HepG2 (cell line): ENCODE results near the gene PDSS2. TPM values are rescaled to one million over a fixed set of nuclear protein-coding genes. Genes with fewer than 3 reads are reported as not detected.

Experiments used
- AHR ChIP-seq: IDR thresholded peaks from 2 replicates; pipeline ENCODE4 v1.6.1; 2018; ENCODE audit warnings: missing genetic modification reagents, missing compliant biosample characterization
- ARID2 ChIP-seq: sonication (generic); formaldehyde crosslinking; IDR thresholded peaks from 2 replicates; pipeline ENCODE4 v1.8.1; 2022; ENCODE audit warnings: mild to moderate bottlenecking, missing genetic modification reagents, borderline replicate concordance
- CHD4 ChIP-seq: fragments of 200-600 bp; sonication (generic); IDR thresholded peaks from 2 replicates; pipeline ENCODE4 v1.7.0; 2017; ENCODE audit warnings: mild to moderate bottlenecking, low read length, borderline replicate concordance
- ETS1 ChIP-seq: sonication (generic); formaldehyde crosslinking; IDR thresholded peaks from 2 replicates; pipeline ENCODE4 v1.4.0; 2020; ENCODE audit warnings: missing genetic modification reagents
- HMGXB4 ChIP-seq, 2 experiments: sonication (generic) in 1 of 2; formaldehyde crosslinking in 1 of 2; IDR thresholded peaks; 2 replicates each; pipeline versions ENCODE4 v1.4.0 to v1.6.1; 2018 to 2020; ENCODE audit warnings: missing genetic modification reagents in 2 of 2, borderline replicate concordance in 1 of 2, low read depth in 1 of 2, mild to moderate bottlenecking in 1 of 2, missing biosample characterization in 1 of 2
- IKZF4 ChIP-seq: sonication (generic); formaldehyde crosslinking; IDR thresholded peaks from 2 replicates; pipeline ENCODE4 v1.5.1; 2020; ENCODE audit warnings: borderline replicate concordance, mild to moderate bottlenecking, low read depth, missing genetic modification reagents; ENCODE audit errors: not compliant biosample characterization
- ISX ChIP-seq: sonication (generic); formaldehyde crosslinking; conservative IDR thresholded peaks from 2 replicates; pipeline ENCODE4 v1.5.0; 2020; ENCODE audit warnings: missing genetic modification reagents
- LBX2 ChIP-seq: sonication (generic); formaldehyde crosslinking; IDR thresholded peaks from 2 replicates; pipeline ENCODE4 v1.5.0; 2020; ENCODE audit warnings: missing genetic modification reagents, mild to moderate bottlenecking, borderline replicate concordance
- MLX ChIP-seq: IDR thresholded peaks from 2 replicates; pipeline ENCODE4 v1.6.1; 2016
- NFKB2 ChIP-seq: sonication (generic); formaldehyde crosslinking; IDR thresholded peaks from 2 replicates; pipeline ENCODE4 v1.4.0; 2020; ENCODE audit warnings: missing genetic modification reagents, borderline replicate concordance
- NFYC ChIP-seq: IDR thresholded peaks from 2 replicates; pipeline ENCODE4 v1.6.1; 2016; ENCODE audit warnings: missing genetic modification reagents, missing compliant biosample characterization
- RFX3 ChIP-seq: IDR thresholded peaks from 2 replicates; pipeline ENCODE4 v1.6.1; 2016; ENCODE audit warnings: missing biosample characterization, missing genetic modification reagents
- SNAI1 ChIP-seq: sonication (generic); formaldehyde crosslinking; IDR thresholded peaks from 2 replicates; pipeline ENCODE4 v1.5.0; 2020; ENCODE audit warnings: mild to moderate bottlenecking, missing genetic modification reagents, borderline replicate concordance
- TBX3 ChIP-seq: fragments of 450-650 bp; IDR thresholded peaks from 2 replicates; pipeline ENCODE4 v1.6.1; 2017; ENCODE audit warnings: antibody characterized with exemption, mild to moderate bottlenecking, inconsistent platforms, borderline replicate concordance
- TEAD3 ChIP-seq: optimal IDR thresholded peaks from 2 replicates; pipeline ENCODE3; 2016; ENCODE audit warnings: borderline replicate concordance
- ZBTB1 ChIP-seq: sonication (generic); formaldehyde crosslinking; IDR thresholded peaks from 2 replicates; pipeline ENCODE4 v1.4.0; 2020; ENCODE audit warnings: missing genetic modification reagents, borderline replicate concordance
- ZFY ChIP-seq: sonication (generic); formaldehyde crosslinking; IDR thresholded peaks from 2 replicates; pipeline ENCODE4 v1.4.0; 2020; ENCODE audit warnings: missing genetic modification reagents
- ZNF234 ChIP-seq: sonication (generic); formaldehyde crosslinking; conservative IDR thresholded peaks from 2 replicates; pipeline ENCODE4 v1.5.1; 2020; ENCODE audit warnings: mild to moderate bottlenecking, missing genetic modification reagents
- ZNF431 ChIP-seq: sonication (generic); formaldehyde crosslinking; IDR thresholded peaks from 2 replicates; pipeline ENCODE4 v1.9.0; 2022; ENCODE audit warnings: missing genetic modification reagents, low read depth, mild to moderate bottlenecking, borderline replicate concordance
- ZNF512 ChIP-seq: sonication (generic); formaldehyde crosslinking; IDR thresholded peaks from 2 replicates; pipeline ENCODE4 v1.4.0; 2020; ENCODE audit warnings: mild to moderate bottlenecking, missing genetic modification reagents
- ZNF557 ChIP-seq: sonication (generic); formaldehyde crosslinking; IDR thresholded peaks from 2 replicates; pipeline ENCODE4 v1.4.0; 2020; ENCODE audit warnings: missing genetic modification reagents
- ZNF761 ChIP-seq: sonication (generic); formaldehyde crosslinking; conservative IDR thresholded peaks from 2 replicates; pipeline ENCODE4 v1.4.0; 2020; ENCODE audit warnings: mild to moderate bottlenecking, missing genetic modification reagents
- ZNF782 ChIP-seq: sonication (generic); formaldehyde crosslinking; IDR thresholded peaks from 2 replicates; pipeline ENCODE4 v1.4.0; 2020; ENCODE audit warnings: missing genetic modification reagents, mild to moderate bottlenecking, borderline replicate concordance
- polyA plus RNA-seq, 8 experiments: library from polyadenylated mRNA; depleted of rRNA in 3 of 8; stranded (reverse) in 7 of 8; unstranded in 1 of 8; fragments of >200 nt; fragmentation: Illumina TruSeq in 4 of 8; extraction: Trizol in 4 of 8; gene quantifications; 2 replicates each; pipeline versions ENCODE4 v1.2.1 to v1.2.3, GENCODE V29; 2011 to 2016; ENCODE audit warnings: low read depth in 4 of 8, missing spikeins in 1 of 8, mixed read lengths in 1 of 8; ENCODE audit not compliant: insufficient read depth in 1 of 8
- total RNA-seq, 5 experiments: library from RNA; depleted of rRNA; stranded (reverse); fragments of >200 nt; fragmentation: Illumina TruSeq; extraction: Trizol; gene quantifications; 2 replicates each; pipeline ENCODE4 v1.2.3, GENCODE V29; 2016; ENCODE audit warnings: low read depth in 1 of 5

The PDSS2 gene
- total and polyA plus RNA-seq, 2 of the 13 experiments (the other 11 are each of a cell fraction or from before 2014, with no cell fraction given), result 16.2 to 17.0 TPM

GRCh38 chr6:107459283-107460082 is at the start of gene PDSS2 (continued):
- peak; percentile 83 to 98 for TF ChIP-seq HMGXB4 (CRISPR knock-in tag; IDR thresholded peaks at IDR 0.05; ENCODE audit: borderline replicate concordance in 1 of 2, low read depth in 1 of 2)
- TF ChIP-seq ZFY (CRISPR knock-in tag), result peak; percentile 90
- 0 out of 2 replicates have a peak, but pooled peaks have one; percentile 50 for TF ChIP-seq ARID2 (CRISPR knock-in tag)
- peak; percentile 65; the same call in 1 of the 2 replicates for TF ChIP-seq ZNF761 (CRISPR knock-in tag)
- TF ChIP-seq ZNF512, result 0 out of 2 replicates have a peak, but pooled peaks have one; percentile 52
- TF ChIP-seq IKZF4 (CRISPR knock-in tag), result peak; percentile 66
- TF ChIP-seq SNAI1 (CRISPR knock-in tag), result peak; percentile 76; the same call in 1 of the 2 replicates
- TF ChIP-seq CHD4, result peak; percentile 81; the same call in 1 of the 2 replicates
- TF ChIP-seq ETS1 (CRISPR knock-in tag), result no peak
- TF ChIP-seq ZNF782, result peak; percentile 92; the same call in 1 of the 2 replicates
- 0 out of 2 replicates have a peak, but pooled peaks have one; percentile 13 for TF ChIP-seq TBX3
- 0 out of 2 replicates have a peak, but pooled peaks have one; percentile 33 for TF ChIP-seq ZNF234
- peak; percentile 85; the same call in 1 of the 2 replicates for TF ChIP-seq ZNF431 (CRISPR knock-in tag)
- TF ChIP-seq AHR (CRISPR knock-in tag), result peak; percentile 82
- no peak for TF ChIP-seq NFYC (CRISPR knock-in tag)
- TF ChIP-seq ZBTB1 (CRISPR knock-in tag), result no peak
- no peak; the same call in 1 of the 2 replicates for TF ChIP-seq ZNF557 (CRISPR knock-in tag)
- TF ChIP-seq RFX3, result peak; percentile 46; the same call in 1 of the 2 replicates
- TF ChIP-seq ISX (CRISPR knock-in tag), result no peak
- 0 out of 2 replicates have a peak, but pooled peaks have one; percentile 58 for TF ChIP-seq LBX2 (CRISPR knock-in tag)
- peak; percentile 86; the same call in 1 of the 2 replicates for TF ChIP-seq NFKB2 (CRISPR knock-in tag)
- peak; percentile 96 for TF ChIP-seq TEAD3 (CRISPR knock-in tag)
- peak; percentile 21; the same call in 1 of the 2 replicates for TF ChIP-seq MLX
